ENCODE data around the gene FAM210A.

The FAM210A gene

GRCh38 chr18:13646633-13647032 lies 79.7 kb downstream of the FAM210A start:
- no peak for DNase-seq (ENCODE audit: low read depth in 2 of 2)

GRCh38 chr18:13645093-13645492 lies 81.3 kb downstream of the FAM210A start:
- DNase-seq (ENCODE audit: low read depth in 2 of 2) = no peak

- DNase-seq (ENCODE audit: low read depth in 2 of 2) = no peak
Measured at GRCh38 chr18:13643261-13643751, 83.1 kb downstream of the FAM210A start.

- DNase-seq (ENCODE audit: low read depth in 2 of 2) = no peak
Measured at GRCh38 chr18:13642440-13642827, 83.9 kb downstream of the FAM210A start.

- no peak for DNase-seq (ENCODE audit: low read depth in 2 of 2)
Measured at GRCh38 chr18:13641551-13642439, 84.6 kb downstream of the FAM210A start.

GRCh38 chr18:13640266-13640860 lies 86.0 kb downstream of the FAM210A start:
- DNase-seq (ENCODE audit: low read depth in 2 of 2) = no peak

- DNase-seq (ENCODE audit: low read depth in 2 of 2) = no peak
Measured at GRCh38 chr18:13638719-13639595, 87.4 kb downstream of the FAM210A start.

GRCh38 chr18:13635046-13635445 lies 91.3 kb downstream of the FAM210A start:
- no peak for DNase-seq (ENCODE audit: low read depth in 2 of 2)

- DNase-seq (ENCODE audit: low read depth in 2 of 2) = no peak
Measured at GRCh38 chr18:13633700-13634099, 92.7 kb downstream of the FAM210A start.

GRCh38 chr18:13630716-13631268 lies 95.6 kb downstream of the FAM210A start:
- no peak for DNase-seq (ENCODE audit: low read depth in 2 of 2)

GRCh38 chr18:13629841-13630715 lies 96.3 kb downstream of the FAM210A start:
- no peak for DNase-seq (ENCODE audit: low read depth in 2 of 2)

GRCh38 chr18:13628211-13628610 lies 98.1 kb downstream of the FAM210A start:
- DNase-seq (ENCODE audit: low read depth in 2 of 2) = no peak

GRCh38 chr18:13627639-13628038 lies 98.7 kb downstream of the FAM210A start:
- DNase-seq (ENCODE audit: low read depth in 2 of 2) = no peak

- no peak for DNase-seq (ENCODE audit: low read depth in 2 of 2)
Measured at GRCh38 chr18:13626544-13626908, 99.8 kb downstream of the FAM210A start.

- no peak for DNase-seq (ENCODE audit: low read depth in 2 of 2)
Measured at GRCh38 chr18:13625843-13626543, 100.4 kb downstream of the FAM210A start.

GRCh38 chr18:13625355-13625754 lies 101.0 kb downstream of the FAM210A start:
- DNase-seq (ENCODE audit: low read depth in 2 of 2) = no peak

GRCh38 chr18:13624563-13625237 lies 101.7 kb downstream of the FAM210A start:
- DNase-seq (ENCODE audit: low read depth in 2 of 2) = no peak

GRCh38 chr18:13623871-13624270 lies 102.5 kb downstream of the FAM210A start:
- no peak for DNase-seq (ENCODE audit: low read depth in 2 of 2)

GRCh38 chr18:13623348-13623747 lies 103.0 kb downstream of the FAM210A start:
- no peak for DNase-seq (ENCODE audit: low read depth in 2 of 2)

GRCh38 chr18:13622751-13623150 lies 103.6 kb downstream of the FAM210A start:
- DNase-seq (ENCODE audit: low read depth in 2 of 2) = no peak
